Measurements from ENCODE around the gene DHX35.

Gene DHX35

DNA sequence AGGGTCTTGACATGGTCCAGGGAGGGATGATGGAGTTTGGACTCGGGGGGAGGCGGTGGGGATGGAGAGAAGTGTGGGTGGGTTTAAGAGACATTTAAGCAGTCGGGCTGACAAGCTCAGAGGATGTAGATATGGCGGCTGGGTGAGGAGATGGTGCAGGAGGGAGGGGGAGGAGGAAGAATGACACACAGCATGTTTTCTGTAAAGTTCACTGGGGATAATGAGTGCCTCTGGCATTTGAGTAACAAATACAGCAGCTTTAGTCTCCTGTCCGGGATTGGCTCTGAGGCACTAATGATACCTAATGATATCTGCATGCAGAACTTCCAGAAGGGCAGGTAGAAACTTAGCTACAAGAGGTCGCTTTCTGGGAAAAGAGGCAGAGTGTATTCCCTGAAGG, 107.8 kb downstream of the DHX35 start:
- ChIA-PET CTCF (interaction anchor here (1.2 to 1.7 kb wide), 2 partner anchors 11 to 19 kb away, joined by 4 to 5 read pairs; no protein-coding TSS in a partner anchor), POLR2A (no interaction called here)
- no peak for DNase-seq (ENCODE audit: extremely low spot score)
- TF ChIP-seq, protein P1, sequence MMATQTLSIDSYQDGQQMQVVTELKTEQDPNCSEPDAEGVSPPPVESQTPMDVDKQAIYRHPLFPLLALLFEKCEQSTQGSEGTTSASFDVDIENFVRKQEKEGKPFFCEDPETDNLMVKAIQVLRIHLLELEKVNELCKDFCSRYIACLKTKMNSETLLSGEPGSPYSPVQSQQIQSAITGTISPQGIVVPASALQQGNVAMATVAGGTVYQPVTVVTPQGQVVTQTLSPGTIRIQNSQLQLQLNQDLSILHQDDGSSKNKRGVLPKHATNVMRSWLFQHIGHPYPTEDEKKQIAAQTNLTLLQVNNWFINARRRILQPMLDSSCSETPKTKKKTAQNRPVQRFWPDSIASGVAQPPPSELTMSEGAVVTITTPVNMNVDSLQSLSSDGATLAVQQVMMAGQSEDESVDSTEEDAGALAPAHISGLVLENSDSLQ (IDR thresholded peaks at IDR 0.05) = no peak
- TF ChIP-seq ARNT (IDR thresholded peaks at IDR 0.05) (no peak), SP1 (IDR thresholded peaks at IDR 0.05) (no peak)

- POLR2A ChIA-PET = no interaction called here
- DNase-seq (ENCODE audit: extremely low spot score) = no peak
- CTCF ChIA-PET = interaction anchor here (0.6 to 1.7 kb wide), 3 partner anchors 10 to 366 kb away, joined by 3 to 5 read pairs (median 4); no protein-coding TSS in a partner anchor
- no peak for TF ChIP-seq SP1 (IDR thresholded peaks at IDR 0.05)
- no peak for TF ChIP-seq ELF4 (IDR thresholded peaks at IDR 0.05)
- no peak for TF ChIP-seq FOXM1 (IDR thresholded peaks at IDR 0.05; ENCODE audit: borderline replicate concordance)
- TF ChIP-seq ARNT (IDR thresholded peaks at IDR 0.05) = no peak
- no peak for TF ChIP-seq SUZ12 (IDR thresholded peaks at IDR 0.05)
- TF ChIP-seq HDGF (IDR thresholded peaks at IDR 0.05; ENCODE audit: borderline replicate concordance) = no peak
- TF ChIP-seq LEF1 (IDR thresholded peaks at IDR 0.05; ENCODE audit: borderline replicate concordance) = no peak
- no peak for TF ChIP-seq CTBP1 (IDR thresholded peaks at IDR 0.05; ENCODE audit: borderline replicate concordance)
- TF ChIP-seq NFRKB (IDR thresholded peaks at IDR 0.05) = no peak
- no peak for TF ChIP-seq FOXA1 (IDR thresholded peaks at IDR 0.05)
- TF ChIP-seq ZNF384 (IDR thresholded peaks at IDR 0.05) = no peak
These were observed 108.5 kb downstream of the DHX35 start for GRCh38 chr20:39070484-39071231.

- TF ChIP-seq SUZ12 (IDR thresholded peaks at IDR 0.05) (no peak), HDGF (IDR thresholded peaks at IDR 0.05; ENCODE audit: borderline replicate concordance) (no peak), FOXK2 (IDR thresholded peaks at IDR 0.05) (no peak), FOXA1 (IDR thresholded peaks at IDR 0.05) (no peak)
- TF ChIP-seq, protein P1 (IDR thresholded peaks at IDR 0.05) = no peak
- no peak for DNase-seq (ENCODE audit: extremely low spot score)
- ChIA-PET POLR2A (no interaction called here), CTCF (no interaction called here)
These were observed 110.0 kb downstream of the DHX35 start for GRCh38 chr20:39072132-39072531.

DNA sequence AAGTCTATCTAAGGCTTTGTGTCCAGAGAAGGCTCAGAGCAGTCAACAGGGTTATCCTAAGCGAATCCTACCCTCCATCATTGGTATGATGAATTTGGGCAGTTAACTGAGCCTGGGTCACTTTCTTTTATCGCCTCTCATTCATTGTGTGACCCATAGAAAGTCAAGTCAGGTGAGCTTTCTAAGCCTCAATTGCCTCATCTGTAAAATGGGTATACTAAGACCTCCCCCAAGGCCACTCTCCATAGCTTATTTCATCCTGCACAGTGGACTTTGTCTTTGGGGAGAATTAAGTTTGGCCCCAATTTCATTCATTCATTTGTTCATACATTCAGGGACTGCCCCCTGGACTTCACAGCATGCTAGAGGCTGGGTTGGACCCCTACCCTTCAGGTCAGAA, 110.5 kb downstream of the DHX35 start:
- POLR2A ChIA-PET = no interaction called here
- CTCF ChIA-PET = no interaction called here
- TF ChIP-seq NFRKB (IDR thresholded peaks at IDR 0.05) (no peak), ARNT (IDR thresholded peaks at IDR 0.05) (no peak), CTBP1 (IDR thresholded peaks at IDR 0.05; ENCODE audit: borderline replicate concordance) (no peak)
- DNase-seq (ENCODE audit: extremely low spot score) = no peak

- ChIA-PET POLR2A (no interaction called here), CTCF (interaction anchor here (1.4 kb wide), 1 partner anchor 10 kb away, joined by 7 read pairs; no protein-coding TSS in a partner anchor)
- TF ChIP-seq ARNT (IDR thresholded peaks at IDR 0.05) (no peak), CTBP1 (IDR thresholded peaks at IDR 0.05; ENCODE audit: borderline replicate concordance) (no peak), SP1 (IDR thresholded peaks at IDR 0.05) (no peak), TARDBP (IDR thresholded peaks at IDR 0.05) (no peak), ELF4 (IDR thresholded peaks at IDR 0.05) (no peak), FOXA1 (IDR thresholded peaks at IDR 0.05) (no peak), BHLHE40 (IDR thresholded peaks at IDR 0.05; ENCODE audit: borderline replicate concordance) (no peak), HDGF (IDR thresholded peaks at IDR 0.05; ENCODE audit: borderline replicate concordance) (no peak), FOXK2 (IDR thresholded peaks at IDR 0.05) (no peak), L3MBTL2 (conservative IDR thresholded peaks at IDR 0.05) (no peak)
- no peak for DNase-seq (ENCODE audit: extremely low spot score)
These were observed 113.6 kb downstream of the DHX35 start for GRCh38 chr20:39075731-39076130.

GRCh38 chr20:39076958-39077357, 114.8 kb downstream of the DHX35 start:
- CTCF ChIA-PET = interaction anchor here (0.9 kb wide), 1 partner anchor 28 kb away, joined by 4 read pairs; no protein-coding TSS in a partner anchor
- no peak for DNase-seq (ENCODE audit: extremely low spot score)
- POLR2A ChIA-PET = no interaction called here
- TF ChIP-seq ELF4 (IDR thresholded peaks at IDR 0.05) (no peak), FOXM1 (IDR thresholded peaks at IDR 0.05; ENCODE audit: borderline replicate concordance) (no peak), CTBP1 (IDR thresholded peaks at IDR 0.05; ENCODE audit: borderline replicate concordance) (no peak), FOXK2 (IDR thresholded peaks at IDR 0.05) (no peak), L3MBTL2 (conservative IDR thresholded peaks at IDR 0.05) (no peak), ARNT (IDR thresholded peaks at IDR 0.05) (no peak), SUZ12 (IDR thresholded peaks at IDR 0.05) (no peak)

DNA sequence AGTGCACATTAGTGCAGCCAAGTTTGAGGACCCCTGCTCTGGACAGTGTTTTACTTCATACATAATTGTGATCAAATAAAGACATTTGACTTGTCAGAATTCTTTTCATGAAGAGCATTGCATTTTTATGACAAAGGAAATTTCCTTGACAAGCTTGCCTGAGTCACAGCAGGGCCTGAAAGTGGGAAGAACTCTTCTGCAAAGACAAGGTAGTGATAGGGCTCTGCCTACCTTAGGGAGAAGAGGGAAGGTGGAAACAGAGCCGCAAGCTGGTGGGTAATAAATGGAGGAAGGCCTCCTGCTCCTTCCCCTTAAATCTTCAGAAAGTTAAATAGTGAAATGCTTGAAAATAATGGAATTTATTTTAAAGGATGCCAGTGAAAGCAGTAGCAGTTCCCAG, 118.2 kb downstream of the DHX35 start:
- TF ChIP-seq SP1 (IDR thresholded peaks at IDR 0.05) (no peak), FOXA1 (IDR thresholded peaks at IDR 0.05) (no peak), ZNF384 (IDR thresholded peaks at IDR 0.05) (no peak), HDGF (IDR thresholded peaks at IDR 0.05; ENCODE audit: borderline replicate concordance) (no peak), L3MBTL2 (conservative IDR thresholded peaks at IDR 0.05) (no peak), SUZ12 (IDR thresholded peaks at IDR 0.05) (no peak), LEF1 (IDR thresholded peaks at IDR 0.05; ENCODE audit: borderline replicate concordance) (no peak), BHLHE40 (IDR thresholded peaks at IDR 0.05; ENCODE audit: borderline replicate concordance) (no peak), ELF4 (IDR thresholded peaks at IDR 0.05) (no peak), ARNT (IDR thresholded peaks at IDR 0.05) (no peak), TARDBP (IDR thresholded peaks at IDR 0.05) (no peak), FOXK2 (IDR thresholded peaks at IDR 0.05) (no peak), NFRKB (IDR thresholded peaks at IDR 0.05) (no peak), FOXM1 (IDR thresholded peaks at IDR 0.05; ENCODE audit: borderline replicate concordance) (no peak)
- TF ChIP-seq, protein P1 (IDR thresholded peaks at IDR 0.05) = no peak
- POLR2A ChIA-PET = no interaction called here
- DNase-seq (ENCODE audit: extremely low spot score) = no peak
- CTCF ChIA-PET = interaction anchor here (0.7 to 1.2 kb wide), 4 partner anchors 10 to 35 kb away, joined by 4 to 7 read pairs (median 6); no protein-coding TSS in a partner anchor
